HG03039 (cell line): ENCODE results near the gene PCDHA6.
"Not testable (repeated sequence)": the region's sequence is repeated elsewhere in the genome, so short reads cannot be mapped to it uniquely, and the experiment has no call there.

Experiments
- ATAC-seq: cut with Tn5 transposase; IDR thresholded peaks from one replicate; pipeline ENCODE4 v1.9.1; 2021; ENCODE audit warnings: mild to moderate bottlenecking, moderate library complexity; ENCODE audit not compliant: unreplicated experiment

Gene PCDHA6, protein sequence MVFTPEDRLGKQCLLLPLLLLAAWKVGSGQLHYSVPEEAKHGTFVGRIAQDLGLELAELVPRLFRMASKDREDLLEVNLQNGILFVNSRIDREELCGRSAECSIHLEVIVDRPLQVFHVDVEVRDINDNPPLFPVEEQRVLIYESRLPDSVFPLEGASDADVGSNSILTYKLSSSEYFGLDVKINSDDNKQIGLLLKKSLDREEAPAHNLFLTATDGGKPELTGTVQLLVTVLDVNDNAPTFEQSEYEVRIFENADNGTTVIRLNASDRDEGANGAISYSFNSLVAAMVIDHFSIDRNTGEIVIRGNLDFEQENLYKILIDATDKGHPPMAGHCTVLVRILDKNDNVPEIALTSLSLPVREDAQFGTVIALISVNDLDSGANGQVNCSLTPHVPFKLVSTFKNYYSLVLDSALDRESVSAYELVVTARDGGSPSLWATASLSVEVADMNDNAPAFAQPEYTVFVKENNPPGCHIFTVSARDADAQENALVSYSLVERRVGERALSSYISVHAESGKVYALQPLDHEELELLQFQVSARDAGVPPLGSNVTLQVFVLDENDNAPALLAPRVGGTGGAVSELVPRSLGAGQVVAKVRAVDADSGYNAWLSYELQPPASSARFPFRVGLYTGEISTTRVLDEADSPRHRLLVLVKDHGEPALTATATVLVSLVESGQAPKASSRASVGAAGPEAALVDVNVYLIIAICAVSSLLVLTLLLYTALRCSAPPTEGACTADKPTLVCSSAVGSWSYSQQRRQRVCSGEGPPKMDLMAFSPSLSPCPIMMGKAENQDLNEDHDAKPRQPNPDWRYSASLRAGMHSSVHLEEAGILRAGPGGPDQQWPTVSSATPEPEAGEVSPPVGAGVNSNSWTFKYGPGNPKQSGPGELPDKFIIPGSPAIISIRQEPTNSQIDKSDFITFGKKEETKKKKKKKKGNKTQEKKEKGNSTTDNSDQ

DNA sequence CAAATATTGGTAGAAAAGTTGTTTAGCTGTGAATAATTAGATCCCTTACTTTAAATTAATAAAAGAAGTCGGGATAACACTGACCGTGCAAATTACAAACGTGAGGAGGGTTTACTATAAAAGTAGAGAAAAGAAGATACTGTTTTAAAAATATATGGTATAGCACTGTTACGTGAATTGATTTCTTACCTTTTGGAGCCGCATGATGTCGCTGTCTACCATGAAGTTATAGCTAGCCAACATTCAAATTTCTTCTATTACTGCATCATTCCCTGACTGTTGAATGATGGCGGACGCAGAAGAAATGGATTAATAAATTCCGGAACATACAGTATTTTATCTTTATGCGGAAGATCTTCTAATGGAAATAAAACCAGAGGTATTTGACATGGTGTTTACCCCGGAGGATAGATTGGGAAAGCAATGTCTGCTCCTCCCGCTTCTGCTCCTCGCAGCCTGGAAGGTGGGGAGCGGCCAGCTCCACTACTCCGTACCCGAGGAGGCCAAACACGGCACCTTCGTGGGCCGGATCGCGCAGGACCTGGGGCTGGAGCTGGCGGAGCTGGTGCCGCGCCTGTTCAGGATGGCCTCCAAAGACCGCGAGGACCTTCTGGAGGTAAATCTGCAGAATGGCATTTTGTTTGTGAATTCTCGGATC is at the start of gene PCDHA6:
TSS of gene PCDHA6 (plus strand) at position 257 of the 658 bp plus-strand sequence. CDS start at position 389, 132 bp downstream.
- ATAC-seq: no peak

DNA sequence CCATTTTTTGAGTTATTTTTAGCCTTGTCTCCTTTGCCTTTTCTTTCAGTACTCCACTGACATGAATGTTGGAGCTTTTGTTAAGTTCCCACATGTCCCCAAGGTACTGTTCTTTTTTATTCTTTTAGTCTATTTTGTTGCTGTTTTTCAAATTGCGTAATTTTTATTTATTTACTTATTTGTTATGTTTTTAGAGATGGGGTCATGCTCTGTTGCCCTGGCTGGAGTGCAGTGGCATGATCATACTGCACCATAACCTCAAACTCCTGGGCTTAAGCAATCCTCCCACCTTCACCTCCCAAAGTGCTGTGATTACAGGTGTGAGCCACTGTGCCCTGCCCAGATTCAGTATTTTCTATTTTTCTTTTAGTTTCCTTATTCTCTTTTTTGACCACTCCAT is 47.2 kb upstream of the PCDHA6 start:
- no peak for ATAC-seq

DNA sequence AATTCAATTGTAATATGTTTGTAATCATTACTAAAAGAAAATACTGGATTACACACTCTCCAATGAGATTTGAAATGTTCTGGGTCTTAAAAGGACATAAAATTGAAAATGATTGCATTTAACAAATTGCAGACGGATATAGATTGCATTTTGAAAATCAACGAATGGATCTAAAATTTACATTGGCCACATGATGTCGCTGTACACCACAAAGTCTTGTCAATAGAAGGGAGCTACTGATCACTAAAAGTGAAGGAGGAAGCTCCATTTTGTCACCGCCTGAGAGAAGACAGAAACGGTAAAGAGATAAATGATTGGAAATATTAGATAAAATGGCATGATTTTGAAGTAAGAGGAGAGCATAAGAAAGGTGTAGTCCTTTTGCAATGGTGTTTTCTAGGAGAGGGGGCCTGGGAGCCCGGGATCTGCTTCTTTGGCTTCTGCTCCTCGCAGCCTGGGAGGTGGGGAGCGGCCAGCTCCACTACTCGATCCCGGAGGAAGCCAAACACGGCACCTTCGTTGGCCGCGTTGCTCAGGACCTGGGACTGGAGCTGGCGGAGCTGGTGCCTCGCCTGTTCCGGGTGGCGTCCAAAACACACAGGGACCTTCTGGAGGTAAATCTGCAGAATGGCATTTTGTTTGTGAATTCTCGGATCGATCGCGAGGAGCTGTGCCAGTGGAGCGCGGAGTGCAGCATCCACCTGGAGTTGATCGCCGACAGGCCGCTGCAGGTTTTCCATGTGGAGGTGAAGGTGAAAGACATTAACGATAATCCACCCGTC is 41.7 kb upstream of the PCDHA6 start, which contains the start of gene PCDHA1:
TSS of gene PCDHA1 (plus strand) at position 236 of the 782 bp plus-strand sequence.
- no peak for ATAC-seq

DNA sequence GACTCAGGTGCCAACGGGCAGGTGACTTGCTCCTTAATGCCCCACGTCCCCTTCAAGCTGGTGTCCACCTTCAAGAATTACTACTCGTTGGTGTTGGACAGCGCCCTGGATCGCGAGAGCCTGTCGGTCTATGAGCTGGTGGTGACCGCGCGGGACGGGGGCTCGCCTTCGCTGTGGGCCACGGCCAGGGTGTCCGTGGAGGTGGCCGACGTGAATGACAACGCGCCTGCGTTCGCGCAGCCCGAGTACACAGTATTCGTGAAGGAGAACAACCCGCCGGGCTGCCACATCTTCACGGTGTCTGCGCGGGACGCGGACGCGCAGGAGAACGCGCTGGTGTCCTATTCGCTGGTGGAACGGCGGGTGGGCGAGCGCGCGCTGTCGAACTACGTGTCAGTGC is 40.3 kb upstream of the PCDHA6 start:
- ATAC-seq: not testable (repeated sequence)

DNA sequence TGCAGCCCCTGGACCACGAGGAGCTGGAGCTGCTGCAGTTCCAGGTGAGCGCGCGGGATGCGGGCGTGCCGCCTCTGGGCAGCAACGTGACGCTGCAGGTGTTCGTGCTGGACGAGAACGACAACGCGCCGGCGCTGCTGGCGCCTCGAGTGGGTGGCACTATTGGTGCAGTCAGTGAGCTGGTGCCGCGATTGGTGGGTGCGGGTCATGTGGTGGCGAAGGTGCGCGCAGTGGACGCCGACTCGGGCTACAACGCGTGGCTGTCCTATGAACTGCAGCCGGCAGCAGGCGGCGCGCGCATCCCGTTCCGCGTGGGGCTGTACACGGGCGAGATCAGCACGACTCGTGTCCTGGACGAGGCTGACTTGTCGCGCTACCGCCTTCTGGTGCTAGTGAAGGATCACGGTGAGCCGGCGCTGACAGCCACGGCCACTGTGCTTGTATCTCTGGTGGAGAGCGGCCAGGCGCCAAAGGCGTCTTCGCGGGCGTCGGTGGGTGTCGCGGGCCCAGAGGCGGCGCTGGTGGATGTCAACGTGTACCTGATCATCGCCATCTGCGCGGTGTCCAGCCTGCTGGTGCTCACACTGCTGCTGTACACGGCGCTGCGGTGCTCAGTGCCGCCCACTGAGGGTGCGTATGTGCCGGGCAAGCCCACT is 39.8 kb upstream of the PCDHA6 start:
- ATAC-seq: not testable (repeated sequence)

DNA sequence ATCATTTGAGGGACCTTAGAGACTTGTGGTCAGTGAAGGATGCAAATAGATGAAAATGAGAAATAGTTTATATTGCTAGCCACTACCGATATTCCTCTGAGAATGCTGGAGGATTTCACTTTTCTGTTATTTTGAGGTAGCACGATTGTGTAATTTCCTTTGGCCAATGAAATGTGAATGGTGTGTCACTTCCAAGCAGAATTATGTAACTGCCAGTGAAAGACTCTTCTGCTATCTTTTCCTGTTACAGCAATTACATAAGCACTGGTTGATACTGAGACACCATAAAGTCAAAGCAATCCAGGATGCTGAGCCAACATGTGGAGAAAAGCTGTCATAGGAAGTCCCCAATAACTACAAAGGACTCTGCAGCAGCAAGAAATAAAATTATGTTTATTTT is 36.7 kb upstream of the PCDHA6 start:
- no peak for ATAC-seq

DNA sequence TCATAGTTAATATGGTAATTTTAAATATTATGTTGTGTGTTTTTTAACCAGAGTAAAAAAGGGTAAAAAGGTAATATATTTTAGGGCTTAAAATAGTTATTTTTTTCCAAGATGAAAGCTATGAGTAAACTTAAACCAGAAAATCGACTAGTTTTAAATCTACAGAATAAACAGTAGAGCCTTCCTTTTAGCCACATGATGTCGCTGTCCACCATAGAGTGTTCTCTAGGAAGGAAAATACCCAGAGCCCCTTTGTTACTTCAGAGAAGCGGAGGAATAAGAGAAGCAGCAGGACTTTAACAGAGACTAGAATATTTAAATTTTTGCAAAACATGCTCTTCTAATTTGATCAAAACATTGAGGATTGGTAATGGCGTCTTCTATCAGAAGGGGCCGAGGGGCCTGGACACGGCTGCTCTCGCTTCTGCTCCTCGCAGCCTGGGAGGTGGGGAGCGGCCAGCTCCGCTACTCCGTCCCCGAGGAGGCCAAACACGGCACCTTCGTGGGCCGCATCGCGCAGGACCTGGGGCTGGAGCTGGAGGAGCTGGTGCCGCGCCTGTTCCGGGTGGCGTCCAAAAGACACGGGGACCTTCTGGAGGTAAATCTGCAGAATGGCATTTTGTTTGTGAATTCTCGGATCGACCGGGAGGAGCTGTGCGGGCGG is 33.0 kb upstream of the PCDHA6 start, which contains the start of gene PCDHA2:
TSS of gene PCDHA2 (plus strand) at position 258 of the 664 bp plus-strand sequence.
- no peak for ATAC-seq

DNA sequence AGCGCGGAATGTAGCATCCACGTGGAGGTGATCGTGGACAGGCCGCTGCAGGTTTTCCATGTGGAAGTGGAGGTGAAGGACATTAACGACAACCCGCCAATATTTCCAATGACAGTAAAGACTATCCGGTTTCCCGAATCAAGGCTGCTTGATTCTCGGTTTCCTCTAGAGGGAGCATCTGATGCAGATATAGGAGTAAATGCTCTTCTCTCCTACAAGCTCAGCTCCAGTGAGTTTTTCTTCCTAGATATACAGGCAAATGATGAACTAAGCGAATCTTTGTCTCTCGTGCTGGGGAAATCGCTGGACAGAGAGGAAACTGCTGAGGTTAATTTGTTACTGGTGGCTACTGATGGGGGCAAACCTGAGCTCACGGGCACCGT is 32.5 kb upstream of the PCDHA6 start:
- ATAC-seq: no peak

DNA sequence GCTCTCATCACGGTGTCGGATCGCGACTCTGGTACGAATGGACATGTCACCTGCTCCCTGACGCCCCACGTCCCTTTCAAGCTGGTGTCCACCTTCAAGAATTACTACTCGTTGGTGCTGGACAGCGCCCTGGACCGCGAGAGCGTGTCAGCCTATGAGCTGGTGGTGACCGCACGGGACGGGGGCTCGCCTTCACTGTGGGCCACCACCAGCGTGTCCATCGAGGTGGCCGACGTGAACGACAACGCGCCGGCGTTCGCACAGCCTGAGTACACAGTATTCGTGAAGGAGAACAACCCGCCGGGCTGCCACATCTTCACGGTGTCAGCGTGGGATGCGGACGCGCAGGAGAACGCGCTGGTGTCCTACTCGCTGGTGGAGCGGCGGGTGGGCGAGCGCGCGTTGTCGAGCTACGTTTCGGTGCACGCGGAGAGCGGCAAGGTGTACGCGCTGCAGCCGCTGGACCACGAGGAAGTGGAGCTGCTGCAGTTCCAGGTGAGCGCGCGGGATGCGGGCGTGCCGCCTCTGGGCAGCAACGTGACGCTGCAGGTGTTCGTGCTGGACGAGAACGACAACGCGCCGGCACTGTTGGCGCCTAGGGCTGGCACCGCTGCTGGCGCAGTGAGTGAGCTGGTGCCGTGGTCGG is 31.6 kb upstream of the PCDHA6 start:
- not testable (repeated sequence) for ATAC-seq

DNA sequence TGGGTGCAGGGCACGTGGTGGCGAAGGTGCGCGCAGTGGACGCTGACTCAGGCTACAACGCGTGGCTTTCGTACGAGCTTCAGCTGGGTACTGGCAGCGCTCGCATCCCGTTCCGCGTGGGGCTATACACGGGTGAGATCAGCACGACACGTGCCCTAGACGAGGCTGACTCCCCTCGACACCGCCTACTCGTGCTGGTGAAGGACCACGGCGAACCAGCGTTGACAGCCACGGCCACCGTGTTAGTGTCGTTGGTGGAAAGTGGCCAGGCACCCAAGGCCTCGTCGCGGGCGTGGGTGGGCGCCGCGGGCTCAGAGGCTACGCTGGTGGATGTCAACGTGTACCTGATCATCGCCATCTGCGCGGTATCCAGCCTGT is 31.1 kb upstream of the PCDHA6 start:
- no peak for ATAC-seq

DNA sequence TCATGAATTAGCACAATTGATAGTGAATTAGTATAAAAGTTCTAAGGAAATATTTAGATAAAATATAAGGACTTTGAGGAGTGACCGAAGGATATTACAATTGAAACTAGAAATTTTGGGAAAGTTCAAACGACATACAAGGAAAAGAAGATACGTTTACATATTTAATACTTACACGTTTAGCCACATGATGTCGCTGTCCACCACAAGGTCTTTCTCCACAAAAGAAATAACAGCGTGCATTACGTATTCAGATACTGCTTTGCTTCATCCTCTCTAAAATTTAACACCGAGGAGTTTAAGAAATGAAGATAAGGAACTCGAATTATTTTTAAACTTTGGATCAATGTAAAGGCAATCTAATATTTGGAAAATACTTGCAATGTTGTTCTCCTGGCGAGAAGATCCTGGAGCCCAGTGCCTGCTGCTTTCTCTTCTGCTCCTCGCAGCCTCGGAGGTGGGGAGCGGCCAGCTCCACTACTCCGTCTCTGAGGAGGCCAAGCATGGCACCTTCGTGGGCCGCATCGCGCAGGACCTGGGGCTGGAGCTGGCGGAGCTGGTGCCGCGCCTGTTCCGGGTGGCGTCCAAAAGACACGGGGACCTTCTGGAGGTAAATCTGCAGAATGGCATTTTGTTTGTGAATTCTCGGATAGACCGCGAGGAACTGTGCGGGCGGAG is 26.8 kb upstream of the PCDHA6 start, which contains the start of gene PCDHA3:
TSS of gene PCDHA3 (plus strand) at position 242 of the 678 bp plus-strand sequence.
- no peak for ATAC-seq

DNA sequence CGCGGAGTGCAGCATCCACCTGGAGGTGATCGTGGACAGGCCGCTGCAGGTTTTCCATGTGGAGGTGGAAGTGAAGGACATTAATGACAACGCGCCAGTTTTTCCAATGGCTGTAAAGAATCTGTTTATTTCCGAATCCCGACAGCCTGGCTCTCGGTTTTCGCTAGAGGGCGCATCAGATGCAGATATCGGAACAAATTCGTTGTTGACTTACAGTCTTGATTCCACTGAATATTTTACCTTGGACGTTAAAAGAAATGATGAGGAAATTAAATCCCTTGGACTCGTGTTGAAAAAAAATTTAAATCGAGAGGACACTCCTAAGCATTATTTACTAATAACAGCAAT is 26.3 kb upstream of the PCDHA6 start:
- no peak for ATAC-seq

DNA sequence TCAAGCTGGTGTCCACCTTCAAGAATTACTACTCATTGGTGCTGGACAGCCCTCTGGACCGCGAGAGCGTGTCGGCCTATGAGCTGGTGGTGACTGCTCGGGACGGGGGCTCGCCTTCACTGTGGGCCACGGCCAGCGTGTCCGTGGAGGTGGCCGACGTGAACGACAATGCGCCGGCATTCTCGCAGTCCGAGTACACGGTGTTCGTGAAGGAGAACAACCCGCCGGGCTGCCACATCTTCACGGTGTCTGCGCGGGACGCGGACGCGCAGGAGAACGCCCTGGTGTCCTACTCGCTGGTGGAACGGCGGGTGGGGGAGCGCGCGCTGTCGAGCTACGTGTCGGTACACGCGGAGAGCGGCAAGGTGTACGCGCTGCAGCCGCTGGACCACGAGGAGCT is 25.4 kb upstream of the PCDHA6 start:
- ATAC-seq: not testable (repeated sequence)

DNA sequence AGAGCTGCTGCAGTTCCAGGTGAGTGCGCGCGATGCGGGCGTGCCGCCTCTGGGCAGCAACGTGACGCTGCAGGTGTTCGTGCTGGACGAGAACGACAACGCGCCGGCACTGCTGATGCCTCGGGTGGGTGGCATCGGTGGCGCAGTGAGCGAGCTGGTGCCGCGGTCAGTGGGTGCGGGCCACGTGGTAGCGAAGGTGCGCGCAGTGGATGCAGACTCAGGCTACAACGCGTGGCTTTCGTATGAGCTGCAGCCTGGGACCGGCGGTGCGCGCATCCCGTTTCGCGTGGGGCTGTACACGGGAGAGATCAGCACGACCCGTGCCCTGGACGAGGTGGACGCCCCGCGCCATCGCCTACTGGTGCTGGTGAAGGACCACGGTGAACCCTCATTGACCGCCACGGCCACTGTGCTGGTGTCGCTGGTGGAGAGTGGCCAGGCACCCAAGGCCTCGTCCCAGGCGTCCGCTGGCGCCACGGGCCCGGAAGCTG is 24.9 kb upstream of the PCDHA6 start:
- no peak for ATAC-seq

DNA sequence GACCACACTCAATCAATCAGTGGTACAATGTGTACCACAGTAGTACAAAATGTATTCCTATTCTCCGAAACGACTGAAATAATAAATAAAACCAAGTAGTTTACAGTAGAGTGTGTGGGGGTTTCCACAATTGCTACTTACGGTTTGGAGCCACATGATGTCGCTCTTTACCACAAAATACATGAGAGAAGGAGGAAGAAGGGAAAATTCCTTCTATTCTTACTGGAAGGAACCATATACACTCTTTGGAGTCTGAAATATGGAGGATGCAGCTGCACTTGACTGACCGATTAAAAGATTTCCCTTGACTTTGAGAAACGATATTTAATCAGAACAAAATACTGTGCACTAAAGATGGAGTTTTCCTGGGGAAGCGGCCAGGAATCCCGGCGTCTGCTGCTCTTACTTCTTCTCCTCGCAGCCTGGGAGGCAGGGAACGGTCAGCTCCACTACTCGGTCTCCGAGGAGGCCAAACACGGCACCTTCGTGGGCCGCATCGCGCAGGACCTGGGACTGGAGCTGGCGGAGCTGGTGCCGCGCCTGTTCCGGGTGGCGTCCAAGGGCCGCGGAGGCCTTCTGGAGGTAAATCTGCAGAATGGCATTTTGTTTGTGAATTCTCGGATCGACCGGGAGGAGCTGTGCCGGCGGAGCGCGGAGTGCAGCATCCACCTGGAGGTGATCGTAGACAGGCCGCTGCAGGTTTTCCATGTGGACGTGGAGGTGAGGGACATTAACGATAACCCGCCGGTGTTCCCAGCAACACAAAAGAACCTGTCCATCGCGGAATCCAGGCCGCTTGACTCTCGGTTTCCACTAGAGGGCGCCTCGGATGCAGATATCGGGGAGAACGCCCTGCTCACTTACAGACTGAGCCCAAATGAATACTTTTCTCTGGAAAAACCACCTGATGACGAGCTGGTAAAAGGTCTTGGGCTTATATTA is 20.7 kb upstream of the PCDHA6 start, which contains the start of gene PCDHA4:
TSS of gene PCDHA4 (plus strand) at position 235 of the 942 bp plus-strand sequence.
- ATAC-seq: no peak

DNA sequence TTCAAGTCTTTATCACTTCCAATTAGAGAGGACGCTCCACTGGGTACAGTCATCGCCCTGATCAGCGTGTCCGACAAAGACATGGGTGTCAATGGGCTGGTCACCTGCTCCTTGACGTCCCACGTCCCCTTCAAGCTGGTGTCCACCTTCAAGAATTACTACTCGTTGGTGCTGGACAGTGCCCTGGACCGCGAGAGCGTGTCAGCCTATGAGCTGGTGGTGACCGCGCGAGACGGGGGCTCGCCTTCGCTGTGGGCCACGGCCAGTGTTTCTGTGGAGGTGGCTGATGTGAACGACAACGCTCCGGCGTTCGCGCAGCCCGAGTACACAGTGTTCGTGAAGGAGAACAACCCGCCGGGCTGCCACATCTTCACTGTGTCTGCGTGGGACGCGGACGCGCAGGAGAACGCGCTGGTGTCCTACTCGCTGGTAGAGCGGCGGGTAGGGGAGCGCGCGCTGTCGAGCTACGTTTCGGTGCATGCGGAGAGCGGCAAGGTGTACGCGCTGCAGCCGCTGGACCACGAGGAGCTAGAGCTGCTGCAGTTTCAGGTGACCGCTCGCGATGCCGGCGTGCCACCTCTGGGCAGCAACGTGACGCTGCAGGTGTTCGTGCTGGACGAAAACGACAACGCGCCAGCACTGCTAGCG is 19.4 kb upstream of the PCDHA6 start:
- ATAC-seq: not testable (repeated sequence)
